ENCODE data around the gene NDST1. TPM values are rescaled to one million over a fixed set of nuclear protein-coding genes. Genes with fewer than 3 reads are reported as not detected.

The NDST1 gene
- total and polyA plus RNA-seq, 2 of the 8 experiments (the other 6 are each of a cell fraction or from before 2014, with no cell fraction given), result 27.0 to 72.0 TPM

DNA sequence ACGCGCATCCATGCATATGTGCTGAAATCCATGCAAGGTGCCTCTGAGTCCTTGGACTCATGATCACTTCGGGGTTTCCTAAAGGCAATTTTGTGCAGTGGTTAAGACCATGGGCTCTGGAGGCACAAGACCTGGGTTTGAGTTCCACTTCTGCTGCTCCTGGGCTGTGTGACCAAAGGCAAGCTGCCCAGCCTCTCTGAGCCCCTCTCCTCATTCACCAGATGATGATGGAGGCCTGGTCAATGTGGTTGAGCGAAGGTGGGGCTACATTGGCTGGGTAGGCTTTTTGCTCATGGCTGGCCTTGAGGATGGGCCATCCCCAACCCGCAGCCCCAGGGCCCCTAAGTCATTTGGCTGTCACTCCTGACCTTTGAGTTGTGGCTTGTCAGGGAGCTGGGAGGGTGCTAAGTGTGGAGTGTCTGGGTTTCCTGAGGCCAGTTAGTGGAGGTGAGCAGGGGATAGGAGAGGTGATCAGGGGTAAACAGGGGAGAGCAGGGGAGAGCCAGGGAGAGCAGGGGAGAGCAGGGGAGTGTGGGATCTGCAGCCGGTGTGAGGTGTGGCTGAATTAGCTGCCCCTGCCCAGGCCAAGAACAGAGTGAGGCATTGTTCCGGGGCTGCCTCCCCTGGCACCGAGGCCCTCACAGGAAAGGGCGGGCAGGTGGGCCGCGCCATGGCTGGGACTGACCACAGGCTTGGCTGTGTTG lies 68.0 kb downstream of the NDST1 start:
- FAIRE-seq, result no peak
- WGBS, 2 experiments (ENCODE audit: extremely low coverage in 1 of 2, insufficient coverage in 1 of 2, insufficient read length in 1 of 2, insufficient replicate concordance in 2 of 2, low coverage in 1 of 2, low lambda C conversion rate in 2 of 2, missing lambda C conversion rate in 1 of 2), result 81% methylated on average over 11 of the region's 11 CpGs; no CpG with 5 or more reads in 1 of the 2 experiments
- no peak overlapping the region for H4K5ac ChIP-seq (ENCODE audit: insufficient read length, low read depth, low read length)
- H4K8ac ChIP-seq (ENCODE audit: extremely low read depth, insufficient read depth, low read length), result peak overlapping the region; percentile 63; the same call in 1 of the 2 replicates
- no peak overlapping the region for H4K91ac ChIP-seq (replicated peaks; ENCODE audit: insufficient read length, low read length)
- H4K20me1 ChIP-seq (replicated peaks in 1 of 2; ENCODE audit: control insufficient read depth in 1 of 2, insufficient read depth in 2 of 2, low read length in 2 of 2), result peaks cover 0 to 2% of the 10 kb centered on the region in 2 experiments
- H3K23ac ChIP-seq (ENCODE audit: insufficient read length), result no peak overlapping the region
- DNase-seq (ENCODE audit: low read depth in 1 of 2, low spot score in 2 of 2), result no peak
- H3K9ac ChIP-seq (replicated peaks in 1 of 4; ENCODE audit: extremely low read depth in 1 of 4, low read depth in 3 of 4, low read length in 3 of 4), result no peak overlapping the region
- H3K36me3 ChIP-seq (ENCODE audit: control insufficient read depth in 2 of 4, insufficient read depth in 4 of 4, low read length in 3 of 4), result no peaks in the 10 kb centered on the region
- H2AFZ ChIP-seq (ENCODE audit: low read length), result no peak overlapping the region
- no peak overlapping the region for H3K27ac ChIP-seq (ENCODE audit: low read depth, low read length)
- no peaks in the 10 kb centered on the region for H3K79me1 ChIP-seq (ENCODE audit: low read depth, low read length)
- H3K23me2 ChIP-seq (ENCODE audit: low read depth, low read length), result no peaks in the 10 kb centered on the region
- no peak overlapping the region for H3K14ac ChIP-seq (ENCODE audit: insufficient read length)
- H2BK12ac ChIP-seq (ENCODE audit: low read depth, low read length), result no peak overlapping the region
- no peak overlapping the region for H3K56ac ChIP-seq (replicated peaks; ENCODE audit: insufficient read length, low read depth, low read length)
- ChIA-PET POLR2A (ENCODE audit: partially characterized antibody) (interaction anchor here (1.2 to 1.9 kb wide), 2 partner anchors 10 to 12 kb away, joined by 3 to 5 read pairs; no protein-coding TSS in a partner anchor), CTCF (ENCODE audit: partially characterized antibody) (interaction anchor here (0.5 to 9.1 kb wide), 15 partner anchors 8 to 466 kb away, joined by 3 to 98 read pairs (median 4); partner anchors contain the start of gene IRGM)
- H2BK5ac ChIP-seq (ENCODE audit: low read depth, low read length), result no peak overlapping the region
- H3K27me3 ChIP-seq (replicated peaks in 1 of 4; ENCODE audit: control insufficient read depth in 3 of 4, extremely low read depth in 1 of 4, insufficient read depth in 3 of 4, low read length in 3 of 4), result no peaks in the 10 kb centered on the region
- H2BK15ac ChIP-seq (ENCODE audit: low read length), result no peak overlapping the region
- H2BK120ac ChIP-seq (replicated peaks; ENCODE audit: low read depth, low read length), result no peak overlapping the region
- H3K4me3 ChIP-seq (ENCODE audit: extremely low read depth in 1 of 4, insufficient read depth in 2 of 4, low read depth in 3 of 4, low read length in 4 of 4), result no peak overlapping the region
- no peak overlapping the region for H3K4me2 ChIP-seq (ENCODE audit: insufficient read depth in 1 of 2, low read depth in 2 of 2, low read length in 2 of 2)
- no peaks in the 10 kb centered on the region for H3K4me1 ChIP-seq (replicated peaks in 1 of 4; ENCODE audit: control insufficient read depth in 3 of 4, insufficient read depth in 4 of 4, low read length in 3 of 4)
- H2AK5ac ChIP-seq (ENCODE audit: low read depth, low read length), result no peak overlapping the region
- no peak overlapping the region for H2BK20ac ChIP-seq (ENCODE audit: low read length)
- no peak overlapping the region for H3K18ac ChIP-seq (ENCODE audit: extremely low read depth, low read length)
- H3K79me2 ChIP-seq (ENCODE audit: control insufficient read depth in 1 of 2, insufficient read depth in 2 of 2, low read length in 2 of 2), result no peaks in the 10 kb centered on the region
- H3K9me3 ChIP-seq (ENCODE audit: insufficient read depth in 2 of 2, low read depth in 1 of 2, low read length in 1 of 2), result no peaks in the 10 kb centered on the region
- no peak overlapping the region for H3K4ac ChIP-seq (replicated peaks; ENCODE audit: insufficient read length, low read depth, low read length)
- TF ChIP-seq BACH1 (IDR thresholded peaks at IDR 0.05; ENCODE audit: low read length) (no peak), MAFK (IDR thresholded peaks at IDR 0.05; ENCODE audit: low read depth, low read length) (no peak), GTF2F1 (IDR thresholded peaks at IDR 0.05; ENCODE audit: borderline replicate concordance, low read depth, low read length) (no peak), TAF7 (optimal IDR thresholded peaks at IDR 0.05; ENCODE audit: borderline replicate concordance, low read depth, low read length) (no peak), KDM1A (IDR thresholded peaks at IDR 0.05; ENCODE audit: borderline replicate concordance, low read length) (no peak), YY1 (IDR thresholded peaks at IDR 0.05; ENCODE audit: low read depth, low read length) (no peak), JUN (IDR thresholded peaks at IDR 0.05; ENCODE audit: low read depth, low read length) (no peak)
